ENCODE data around the gene CERS6. TPM values are rescaled to one million over a fixed set of nuclear protein-coding genes. Genes with fewer than 3 reads are reported as not detected.
"Not testable (repeated sequence)": the region's sequence is repeated elsewhere in the genome, so short reads cannot be mapped to it uniquely, and the experiment has no call there.

Gene CERS6
- 10 to 100 TPM; 53.7 to 78.3 (median 63.8) TPM for total RNA-seq

- intact Hi-C loops (cut with DNase I; ENCODE audit: low total_unique reads), result no loop called here
- peak; percentile 93 to 99 for DNase-seq (ENCODE audit: low spot score in 2 of 2)
- peak within 1 kb of the TSS; percentile 98 for H3K4me3 ChIP-seq (ENCODE audit: low read depth, poor library complexity, severe bottlenecking)
- 2 to 4% methylated on average over 52 to 59 of the region's 72 CpGs for WGBS, 2 donors
- TF ChIP-seq POLR2A (IDR thresholded peaks at IDR 0.05) (no peak), CTCF (IDR thresholded peaks at IDR 0.05) (no peak)
Observed at GRCh38 chr2:168455645-168456520, at the start of gene CERS6. TSS of gene CERS6 (plus strand) at chr2:168456272. CDS start at chr2:168456449, 177 bp downstream.

GRCh38 chr2:168412301-168412700 lies 43.8 kb upstream of the CERS6 start:
- H3K4me3 ChIP-seq (ENCODE audit: low read depth, poor library complexity, severe bottlenecking); intact Hi-C loops (cut with DNase I; ENCODE audit: low total_unique reads); DNase-seq (ENCODE audit: low spot score in 2 of 2): not testable (repeated sequence)
- 78 to 89% methylated on average over 5 of the region's 5 CpGs for WGBS, 2 donors

- intact Hi-C loops (cut with DNase I; ENCODE audit: low total_unique reads); DNase-seq (ENCODE audit: low spot score in 2 of 2); H3K4me3 ChIP-seq (ENCODE audit: low read depth, poor library complexity, severe bottlenecking): not testable (repeated sequence)
- WGBS, 2 donors, result 90 to 93% methylated on average over 3 of the region's 3 CpGs
Observed at GRCh38 chr2:168413101-168413500, 43.0 kb upstream of the CERS6 start.

GRCh38 chr2:168416555-168416954 lies 39.5 kb upstream of the CERS6 start:
- TF ChIP-seq CTCF (IDR thresholded peaks at IDR 0.05) (no peak), POLR2A (IDR thresholded peaks at IDR 0.05) (no peak)
- DNase-seq (ENCODE audit: low spot score in 2 of 2), result no peak
- intact Hi-C loops (cut with DNase I; ENCODE audit: low total_unique reads), result no loop called here
- H3K4me3 ChIP-seq (ENCODE audit: low read depth, poor library complexity, severe bottlenecking), result no peak overlapping the region

- TF ChIP-seq POLR2A (IDR thresholded peaks at IDR 0.05) (no peak), CTCF (IDR thresholded peaks at IDR 0.05) (no peak)
- no peak overlapping the region for H3K4me3 ChIP-seq (ENCODE audit: low read depth, poor library complexity, severe bottlenecking)
- intact Hi-C loops (cut with DNase I; ENCODE audit: low total_unique reads), result no loop called here
- no peak for DNase-seq (ENCODE audit: low spot score in 2 of 2)
Observed at GRCh38 chr2:168422584-168422983, 33.5 kb upstream of the CERS6 start.

GRCh38 chr2:168424112-168424951 lies 31.7 kb upstream of the CERS6 start:
- intact Hi-C loops (cut with DNase I; ENCODE audit: low total_unique reads), result no loop called here
- H3K4me3 ChIP-seq (ENCODE audit: low read depth, poor library complexity, severe bottlenecking), result no peak overlapping the region
- 53 to 60% methylated on average over 2 of the region's 2 CpGs for WGBS, 2 donors
- DNase-seq (ENCODE audit: low spot score in 2 of 2), result no peak
- TF ChIP-seq CTCF (IDR thresholded peaks at IDR 0.05) (no peak), POLR2A (IDR thresholded peaks at IDR 0.05) (no peak)
